GM18909 (cell line): Measurements from ENCODE around the gene SUGP2.

Experiments
- ATAC-seq: cut with Tn5 transposase; IDR thresholded peaks from one replicate; pipeline ENCODE4 v1.9.1; 2021; ENCODE audit warnings: mild to moderate bottlenecking; ENCODE audit not compliant: unreplicated experiment, poor library complexity

The SUGP2 gene

DNA sequence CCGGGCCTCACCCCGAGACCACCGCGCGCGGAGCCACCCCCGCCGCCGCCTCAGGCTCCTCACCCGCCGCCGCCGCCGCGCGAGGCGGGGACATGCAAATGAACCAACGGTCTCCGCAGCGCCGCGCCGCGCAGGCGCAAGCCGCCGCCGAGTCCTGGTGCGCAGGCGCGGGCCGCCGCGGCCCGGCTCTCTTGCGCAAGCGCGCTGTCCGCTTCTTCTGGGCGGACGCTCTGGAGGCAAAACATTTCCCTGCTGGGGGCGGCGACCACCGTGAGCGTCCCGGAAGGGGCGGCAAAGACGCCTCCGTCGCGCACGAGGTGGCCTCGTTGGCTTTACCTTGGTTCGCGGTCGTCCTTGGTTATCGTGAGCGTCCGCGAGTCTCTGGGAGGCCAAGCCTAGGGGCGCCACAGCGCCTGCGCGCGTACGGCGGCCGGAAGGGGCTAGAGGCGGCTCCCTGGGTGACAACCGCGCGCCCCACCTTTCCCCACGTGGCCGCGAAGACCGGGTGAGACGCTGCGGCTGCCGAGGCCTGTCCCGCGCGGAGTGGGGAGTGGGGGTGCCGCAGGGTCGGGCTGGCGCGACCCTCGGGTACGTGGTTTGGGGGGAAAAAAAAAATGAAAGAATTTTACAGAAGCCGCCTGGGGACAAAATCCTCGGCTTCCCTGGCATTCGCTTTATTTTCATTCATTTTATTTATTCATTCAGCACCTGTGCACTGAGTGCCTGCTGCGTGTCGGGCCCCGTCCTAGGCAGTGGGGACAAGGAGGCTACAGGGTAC is at the start of gene SUGP2, which contains the start of gene ARMC6:
Gene SUGP2, minus strand, starts transcription at position 92 of the 778 bp plus-strand sequence. CDS start 2,446 bp downstream, outside the sequence.
Gene ARMC6, plus strand, starts transcription at position 178 of the 778 bp plus-strand sequence. CDS start 607 bp downstream, outside the sequence.
- peak; percentile 73 for ATAC-seq

DNA sequence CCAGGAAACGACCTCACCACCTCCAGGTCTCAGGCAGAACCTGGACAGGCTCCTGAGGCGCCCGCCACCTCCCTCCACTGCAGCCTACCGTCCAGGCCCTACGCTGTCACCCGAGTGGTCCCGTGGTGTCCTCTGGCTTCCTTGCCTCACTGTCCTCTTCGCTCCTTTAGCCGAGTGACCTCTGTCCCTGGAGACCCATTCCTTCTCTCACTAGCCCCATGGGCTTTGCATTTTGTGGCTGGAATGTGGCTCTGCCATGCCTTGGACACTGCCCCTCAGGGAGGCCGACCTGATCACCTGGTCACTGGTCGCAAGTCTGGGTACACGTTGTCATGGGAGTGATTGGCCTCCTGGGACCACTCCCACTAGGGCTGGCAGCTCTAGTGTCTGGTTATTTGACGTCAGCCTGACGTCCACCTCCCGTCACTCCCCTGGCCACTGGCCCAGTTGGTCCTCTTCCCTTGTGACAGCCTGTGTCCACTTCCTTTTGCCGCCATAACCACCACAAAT is 48.4 kb upstream of the SUGP2 start:
- no peak for ATAC-seq

DNA sequence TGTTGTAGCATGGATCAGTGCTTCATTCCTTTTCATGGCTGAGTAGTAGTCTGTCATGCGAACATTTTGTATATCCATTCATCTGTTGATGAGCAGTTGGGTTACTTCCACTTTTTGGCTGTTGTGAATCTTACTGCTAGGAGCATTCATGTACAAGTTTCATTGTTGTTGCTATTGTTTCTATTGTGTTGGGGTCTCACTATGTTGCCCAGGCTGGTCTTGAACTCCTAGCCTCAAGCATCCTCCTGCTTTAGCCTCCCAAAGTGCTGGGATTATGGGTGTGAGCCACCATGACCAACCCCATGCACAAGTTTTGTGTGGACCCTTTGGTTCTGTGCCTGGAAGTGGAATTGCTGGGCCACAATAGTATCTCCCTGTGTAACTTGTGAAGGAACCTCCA is 46.3 kb upstream of the SUGP2 start:
- no peak for ATAC-seq

GRCh38 chr19:19078801-19079200 is 45.5 kb upstream of the SUGP2 start:
- no peak for ATAC-seq

DNA sequence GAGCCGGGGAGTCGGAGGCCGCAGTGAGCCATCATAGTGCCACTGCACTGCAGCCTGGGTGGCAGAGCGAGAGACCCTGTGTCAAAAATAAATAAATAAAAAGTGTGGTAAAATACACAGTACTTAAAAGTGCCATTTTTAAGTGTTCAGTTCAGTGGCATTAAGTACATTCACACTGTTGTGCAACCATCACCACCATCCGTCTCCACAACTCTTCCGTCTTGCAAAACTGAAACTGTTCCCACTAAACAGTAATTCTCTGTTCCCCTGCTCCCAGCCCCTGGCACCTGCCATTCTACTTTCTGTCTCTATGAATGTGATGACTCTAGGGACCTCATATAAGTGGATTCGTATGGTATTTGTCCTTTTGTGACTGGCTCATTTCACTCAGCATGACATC is 43.8 kb upstream of the SUGP2 start:
- ATAC-seq: no peak

- no peak for ATAC-seq
These were observed 43.2 kb upstream of the SUGP2 start for GRCh38 chr19:19076476-19076875.

DNA sequence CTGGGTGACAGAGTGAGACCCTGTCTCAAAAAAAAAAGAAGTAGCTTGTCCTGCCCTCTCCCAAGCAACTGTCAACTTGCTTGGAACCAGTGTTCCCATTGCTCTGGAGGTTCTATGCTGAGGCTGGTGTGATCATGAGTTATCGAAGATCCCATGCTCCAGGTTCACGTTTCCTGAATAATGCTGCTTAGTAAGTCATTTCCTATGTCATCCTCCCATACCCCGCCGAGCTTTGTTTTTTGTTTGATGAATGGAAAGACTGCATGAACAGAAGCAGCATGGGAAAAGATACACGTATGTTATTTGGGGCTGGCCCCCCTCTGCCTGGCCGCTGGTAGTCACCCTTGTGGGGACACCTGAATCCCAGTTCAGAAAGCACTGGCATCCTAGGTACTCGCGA is 41.8 kb upstream of the SUGP2 start:
- no peak for ATAC-seq

DNA sequence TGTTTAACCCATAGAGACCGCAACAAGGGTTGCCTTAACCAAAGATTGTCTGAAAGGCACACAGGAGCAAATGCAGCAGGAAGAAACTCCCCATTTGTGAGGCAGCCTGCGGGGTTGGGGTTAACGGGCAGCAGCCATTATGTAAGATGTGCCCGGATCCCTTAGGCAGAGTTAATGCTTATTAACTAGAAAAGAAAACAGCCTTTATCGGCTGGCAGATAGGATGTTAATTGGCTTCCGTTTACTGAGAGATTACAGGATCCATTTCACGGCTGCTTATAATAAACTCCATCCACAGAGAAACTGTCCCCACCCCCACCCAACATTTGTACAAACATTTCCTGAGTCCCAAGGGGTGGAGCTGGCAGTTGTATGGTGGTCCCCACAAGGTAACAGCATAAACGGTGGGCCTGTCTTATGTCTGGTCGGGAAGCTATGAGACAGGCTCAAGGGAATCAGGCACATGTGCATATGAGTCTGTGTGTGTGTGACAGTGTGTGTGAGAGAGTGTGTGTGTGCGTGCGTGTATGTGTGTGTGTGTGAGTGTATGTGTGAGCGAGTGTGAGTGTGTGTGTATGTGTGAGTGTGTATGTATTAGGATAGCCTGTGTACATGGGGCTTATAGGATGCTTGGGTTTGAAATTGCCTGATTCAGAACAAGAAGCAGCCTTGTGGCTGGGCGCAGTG is 41.0 kb upstream of the SUGP2 start:
- ATAC-seq: no peak

DNA sequence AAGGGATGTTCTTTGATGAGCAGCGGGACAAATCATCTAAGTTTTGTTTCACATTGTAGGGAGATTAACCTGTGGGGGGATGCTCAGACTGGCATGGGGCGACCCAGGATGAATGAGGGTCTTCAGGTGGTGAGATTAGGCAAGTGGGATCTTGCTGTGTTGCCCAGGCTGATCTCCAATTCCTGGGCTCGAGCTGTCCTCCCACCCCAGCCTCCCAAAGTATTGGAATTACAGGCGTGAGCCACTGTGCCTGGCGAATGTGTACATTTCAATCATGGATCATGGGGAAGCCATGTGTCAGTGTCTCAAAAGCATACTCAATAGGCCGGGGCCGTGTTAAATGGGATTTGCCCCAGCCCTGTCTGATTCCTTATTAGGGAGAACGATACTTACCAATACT is 38.6 kb upstream of the SUGP2 start:
- no peak for ATAC-seq

GRCh38 chr19:19068659-19069654 is 35.6 kb upstream of the SUGP2 start:
- no peak for ATAC-seq

GRCh38 chr19:19067276-19068072 is 34.2 kb upstream of the SUGP2 start:
- no peak for ATAC-seq

GRCh38 chr19:19064811-19065745 is 31.8 kb upstream of the SUGP2 start:
- no peak for ATAC-seq

GRCh38 chr19:19064098-19064722 is 30.9 kb upstream of the SUGP2 start:
- ATAC-seq: peak; percentile 17

- ATAC-seq: peak; percentile 93
These were observed 30.1 kb upstream of the SUGP2 start, which contains the start of gene SLC25A42 for GRCh38 chr19:19063183-19064097. Gene SLC25A42 (plus strand): TSS chr19:19063994. CDS start chr19:19096125, 32,131 bp downstream.

DNA sequence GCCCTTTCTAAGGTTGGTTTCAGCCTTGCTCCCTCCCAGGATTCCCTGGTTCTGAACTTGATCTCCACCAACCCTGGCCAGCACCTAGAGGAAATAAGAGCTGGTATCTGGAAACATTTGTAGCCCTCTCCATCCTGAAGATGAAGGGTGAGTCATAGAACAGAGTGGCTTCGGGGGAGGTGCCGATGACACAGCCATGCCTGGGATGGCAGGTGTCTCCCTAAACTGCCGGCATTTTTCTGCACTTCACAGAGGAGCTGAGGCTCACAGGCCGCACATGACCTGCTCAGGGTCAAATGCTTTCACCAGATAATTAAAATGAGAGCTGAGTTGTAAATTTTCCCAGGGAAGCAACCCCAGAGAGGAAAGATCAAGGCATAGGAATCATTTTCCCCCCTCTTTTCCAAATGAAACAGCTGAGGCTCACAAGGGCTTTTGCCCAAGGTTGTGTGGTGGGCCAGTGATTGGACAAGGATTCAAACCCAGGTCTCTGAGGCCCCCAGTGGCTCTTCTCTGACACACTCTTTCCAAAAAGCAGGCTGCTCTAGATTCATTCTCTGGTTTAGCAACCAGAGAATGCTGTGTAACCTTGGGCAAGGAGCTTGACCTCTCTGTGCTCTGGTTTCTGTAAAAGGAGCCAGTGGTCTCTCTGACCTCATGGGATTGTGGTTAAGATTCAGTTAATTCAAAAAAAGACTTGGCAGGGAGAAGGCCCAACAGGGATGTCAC is 29.3 kb upstream of the SUGP2 start:
- no peak for ATAC-seq

- no peak for ATAC-seq
These were observed 28.2 kb upstream of the SUGP2 start for GRCh38 chr19:19061506-19061905.
